NB4 (cell line): ENCODE data around the gene RBFOX1.

Experiments used
- MAX ChIP-seq: IDR thresholded peaks from 2 replicates; pipeline ENCODE4 v1.6.1; 2011; ENCODE audit warnings: low read depth, low read length
- MYC ChIP-seq: IDR thresholded peaks from 2 replicates; pipeline ENCODE4 v1.6.1; 2011; ENCODE audit warnings: low read depth, low read length
- POLR2A ChIP-seq: IDR thresholded peaks from 2 replicates; pipeline ENCODE4 v1.6.1; 2011; ENCODE audit warnings: mild to moderate bottlenecking; ENCODE audit not compliant: insufficient read length; ENCODE audit errors: extremely low read depth
- TF ChIP-seq, protein P1 (sequence below): IDR thresholded peaks from one replicate; pipeline ENCODE4 v1.5.1; 2012; ENCODE audit warnings: low read depth, low read length

DNA sequence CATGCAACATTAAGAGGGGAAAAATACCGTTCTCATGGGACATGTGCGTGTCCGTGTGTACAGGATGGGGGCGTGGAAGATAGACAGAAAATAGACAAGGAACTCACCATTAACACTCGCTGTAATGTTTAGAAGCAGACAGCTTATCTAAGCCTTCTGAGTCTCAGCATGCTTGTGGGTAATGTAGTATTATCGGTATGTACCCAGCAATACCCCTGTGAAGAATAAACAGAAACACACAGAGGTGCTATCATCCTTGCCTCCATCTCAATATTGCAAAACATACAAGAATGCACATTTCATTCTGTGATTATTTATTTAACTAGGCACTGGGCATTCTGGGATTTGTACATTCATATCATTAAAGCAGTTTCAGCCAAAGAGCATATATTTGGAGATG is 42.0 kb upstream of the RBFOX1 start:
- TF ChIP-seq, protein P1, sequence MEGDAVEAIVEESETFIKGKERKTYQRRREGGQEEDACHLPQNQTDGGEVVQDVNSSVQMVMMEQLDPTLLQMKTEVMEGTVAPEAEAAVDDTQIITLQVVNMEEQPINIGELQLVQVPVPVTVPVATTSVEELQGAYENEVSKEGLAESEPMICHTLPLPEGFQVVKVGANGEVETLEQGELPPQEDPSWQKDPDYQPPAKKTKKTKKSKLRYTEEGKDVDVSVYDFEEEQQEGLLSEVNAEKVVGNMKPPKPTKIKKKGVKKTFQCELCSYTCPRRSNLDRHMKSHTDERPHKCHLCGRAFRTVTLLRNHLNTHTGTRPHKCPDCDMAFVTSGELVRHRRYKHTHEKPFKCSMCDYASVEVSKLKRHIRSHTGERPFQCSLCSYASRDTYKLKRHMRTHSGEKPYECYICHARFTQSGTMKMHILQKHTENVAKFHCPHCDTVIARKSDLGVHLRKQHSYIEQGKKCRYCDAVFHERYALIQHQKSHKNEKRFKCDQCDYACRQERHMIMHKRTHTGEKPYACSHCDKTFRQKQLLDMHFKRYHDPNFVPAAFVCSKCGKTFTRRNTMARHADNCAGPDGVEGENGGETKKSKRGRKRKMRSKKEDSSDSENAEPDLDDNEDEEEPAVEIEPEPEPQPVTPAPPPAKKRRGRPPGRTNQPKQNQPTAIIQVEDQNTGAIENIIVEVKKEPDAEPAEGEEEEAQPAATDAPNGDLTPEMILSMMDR: no peak
- TF ChIP-seq POLR2A (no peak), MYC (no peak), MAX (no peak)
